Tibial artery (tissue), 4 donors: ENCODE results near the gene DMAC2.
"Not testable (repeated sequence)": the region's sequence is repeated elsewhere in the genome, so short reads cannot be mapped to it uniquely, and the experiment has no call there.

ENCODE experiments used
- DNase-seq, 2 donors: peaks; one replicate each; pipeline ENCODE4 v3.0.0-alpha.2; 2019
- H3K27ac ChIP-seq, 2 donors: fragments of 200-600 bp; sonication (generic) in 1 of 2; 1 replicate in 1 of 2; 2 replicates in 1 of 2; pipeline ENCODE4 v1.5.1; 2018 to 2019; ENCODE audit warnings: mild to moderate bottlenecking in 1 of 2
- H3K27me3 ChIP-seq, 2 donors: fragments of 200-600 bp; sonication (generic) in 1 of 2; one replicate each; pipeline versions ENCODE4 v1.5.1 to v1.6.0; 2016 to 2019
- H3K36me3 ChIP-seq, 3 donors: fragments of 200-600 bp; sonication (generic) in 2 of 3; one replicate each; pipeline ENCODE4 v1.5.1; 2016 to 2019; ENCODE audit warnings: mild to moderate bottlenecking in 2 of 3
- H3K4me1 ChIP-seq, 4 donors: fragments of 200-600 bp; sonication (generic) in 2 of 4; 1 replicate in 3 of 4; 2 replicates in 1 of 4; pipeline ENCODE4 v1.5.1; 2016 to 2019
- H3K4me3 ChIP-seq, 2 donors: fragments of 200-600 bp; sonication (generic) in 1 of 2; 1 replicate in 1 of 2; 2 replicates in 1 of 2; pipeline ENCODE4 v1.5.1; 2018 to 2019; ENCODE audit warnings: mild to moderate bottlenecking in 2 of 2
- H3K9me3 ChIP-seq, 3 donors: fragments of 200-600 bp; sonication (generic) in 1 of 3; one replicate each; pipeline ENCODE4 v1.5.1; 2016 to 2019
- CTCF ChIP-seq, 2 experiments: fragments of 200-600 bp in 1 of 2; fragments of 450-650 bp in 1 of 2; IDR thresholded peaks; one replicate each; pipeline ENCODE4 v1.5.1; 2017 to 2019; ENCODE audit warnings: antibody characterized with exemption in 2 of 2, mild to moderate bottlenecking in 1 of 2, moderate library complexity in 1 of 2
- intact Hi-C: fragments of 100-400 bp; cut with DNase I; formaldehyde crosslinking; loops from one replicate; pipeline ENCODE4 v1.15.0; 2023; ENCODE audit warnings: low total_unique reads

DMAC2 gene

GRCh38 chr19:41392775-41393174 is 46.9 kb downstream of the DMAC2 start:
- no peak for TF ChIP-seq CTCF (IDR thresholded peaks at IDR 0.05)
- Histone ChIP-seq H3K27ac (no peak overlapping the region), H3K4me1 (peaks cover 0 to 18% (median 8%) of the 10 kb centered on the region in 4 donors), H3K27me3 (no peaks in the 10 kb centered on the region), H3K4me3 (no peak overlapping the region), H3K36me3 (peaks cover 21 to 51% (median 29%) of the 10 kb centered on the region in 3 donors), H3K9me3 (no peaks in the 10 kb centered on the region)
- intact Hi-C loops, result no loop called here
- DNase-seq, result no peak

- Histone ChIP-seq H3K27me3 (no peaks in the 10 kb centered on the region), H3K36me3 (peaks cover 24 to 62% (median 37%) of the 10 kb centered on the region in 3 donors), H3K4me3 (no peak overlapping the region), H3K9me3 (no peaks in the 10 kb centered on the region), H3K27ac (no peak overlapping the region), H3K4me1 (peaks cover 0 to 14% (median 6%) of the 10 kb centered on the region in 4 donors)
- no peak for TF ChIP-seq CTCF (IDR thresholded peaks at IDR 0.05)
- intact Hi-C loops, result no loop called here
- DNase-seq, result no peak
Measured at GRCh38 chr19:41391618-41392017, 48.1 kb downstream of the DMAC2 start.

- no peak for TF ChIP-seq CTCF (IDR thresholded peaks at IDR 0.05)
- no peak overlapping the region for H3K27ac ChIP-seq
- no peak for DNase-seq
- no peaks in the 10 kb centered on the region for H3K9me3 ChIP-seq
- H3K27me3 ChIP-seq, result no peaks in the 10 kb centered on the region
- H3K4me1 ChIP-seq, result no peaks in the 10 kb centered on the region
- peaks cover 20 to 94% (median 48%) of the 10 kb centered on the region in 3 donors for H3K36me3 ChIP-seq
- no peak overlapping the region for H3K4me3 ChIP-seq
- intact Hi-C loops, result no loop called here
Measured at GRCh38 chr19:41386442-41386841, 53.3 kb downstream of the DMAC2 start.

GRCh38 chr19:41384351-41384750 is 55.4 kb downstream of the DMAC2 start:
- Histone ChIP-seq H3K4me3 (no peak overlapping the region), H3K27ac (no peak overlapping the region), H3K27me3 (no peaks in the 10 kb centered on the region), H3K4me1 (no peaks in the 10 kb centered on the region), H3K36me3 (peaks cover 10 to 74% (median 28%) of the 10 kb centered on the region in 3 donors), H3K9me3 (no peaks in the 10 kb centered on the region)
- DNase-seq, result no peak
- no peak for TF ChIP-seq CTCF (IDR thresholded peaks at IDR 0.05)
- intact Hi-C loops, result no loop called here

GRCh38 chr19:41381536-41381935 is 58.2 kb downstream of the DMAC2 start:
- intact Hi-C loops, H3K4me1 ChIP-seq, H3K27ac ChIP-seq, H3K4me3 ChIP-seq, H3K27me3 ChIP-seq, H3K9me3 ChIP-seq, DNase-seq: not testable (repeated sequence)
- H3K36me3 ChIP-seq, result peaks cover 3 to 52% (median 18%) of the 10 kb centered on the region in 3 donors
